IgD-negative memory B cell (primary cell): ENCODE measurements around the gene MED1. TPM values are rescaled to one million over a fixed set of nuclear protein-coding genes. Genes with fewer than 3 reads are reported as not detected.
A peak's percentile ranks its signal among the peaks of the same experiment; 100 is the strongest.

Experiments
- H3K27ac Mint-ChIP-seq, 3 donors: one replicate each; pipeline ENCODE4 v1.8.0; 2020 to 2022; ENCODE audit warnings: mild to moderate bottlenecking in 3 of 3, mixed read lengths in 3 of 3, moderate library complexity in 1 of 3
- H3K27me3 Mint-ChIP-seq: one replicate; pipeline ENCODE4 v1.8.0; 2021; ENCODE audit warnings: mixed read lengths
- H3K36me3 Mint-ChIP-seq: one replicate; pipeline ENCODE4 v1.8.0; 2020; ENCODE audit warnings: mild to moderate bottlenecking, mixed read lengths
- H3K4me1 Mint-ChIP-seq, 3 donors: one replicate each; pipeline ENCODE4 v1.8.0; 2020 to 2022; ENCODE audit warnings: mixed read lengths in 3 of 3, mild to moderate bottlenecking in 1 of 3
- H3K4me3 Mint-ChIP-seq, 4 donors: one replicate each; pipeline ENCODE4 v1.8.0; 2020 to 2022; ENCODE audit warnings: mild to moderate bottlenecking in 4 of 4, mixed read lengths in 4 of 4, moderate library complexity in 3 of 4
- H3K9me3 Mint-ChIP-seq, 3 donors: one replicate each; pipeline ENCODE4 v1.8.0; 2020 to 2021; ENCODE audit warnings: mixed read lengths in 3 of 3, mild to moderate bottlenecking in 1 of 3
- polyA plus RNA-seq: library from polyadenylated mRNA; unstranded; fragments of 300-500 nt; fragmentation: Illumina TruSeq; gene quantifications from one replicate; pipeline ENCODE4 v1.2.3, GENCODE V29; 2021

Gene MED1
- polyA plus RNA-seq, 1 donor from 2014 or later, result 20.8 TPM

- peaks cover 10 to 21% (median 10%) of the 10 kb centered on the region in 3 donors for H3K4me1 Mint-ChIP-seq
- H3K27me3 Mint-ChIP-seq, result no peaks in the 10 kb centered on the region
- H3K27ac Mint-ChIP-seq, result no peak overlapping the region
- H3K9me3 Mint-ChIP-seq, result no peaks in the 10 kb centered on the region
- peaks cover 6% of the 10 kb centered on the region for H3K36me3 Mint-ChIP-seq
- no peak overlapping the region for H3K4me3 Mint-ChIP-seq
Measured at GRCh38 chr17:39364236-39365025, 86.6 kb downstream of the MED1 start.

- Mint-ChIP-seq H3K9me3 (no peaks in the 10 kb centered on the region), H3K27ac (peak overlapping the region in 1 of 3 donors; percentile 55), H3K27me3 (no peaks in the 10 kb centered on the region), H3K4me3 (no peak overlapping the region), H3K36me3 (peaks cover 4% of the 10 kb centered on the region), H3K4me1 (peaks cover 11 to 18% (median 11%) of the 10 kb centered on the region in 3 donors)
Measured at GRCh38 chr17:39361064-39361463, 90.0 kb downstream of the MED1 start.

GRCh38 chr17:39360537-39360936 is 90.5 kb downstream of the MED1 start:
- H3K27ac Mint-ChIP-seq, result peak overlapping the region in 1 of 3 donors; percentile 8
- H3K4me1 Mint-ChIP-seq, result peaks cover 10 to 18% (median 10%) of the 10 kb centered on the region in 3 donors
- H3K27me3 Mint-ChIP-seq, result no peaks in the 10 kb centered on the region
- H3K36me3 Mint-ChIP-seq, result peaks cover 4% of the 10 kb centered on the region
- no peak overlapping the region for H3K4me3 Mint-ChIP-seq
- no peaks in the 10 kb centered on the region for H3K9me3 Mint-ChIP-seq

GRCh38 chr17:39359994-39360393 is 91.1 kb downstream of the MED1 start:
- no peak overlapping the region for H3K27ac Mint-ChIP-seq
- H3K36me3 Mint-ChIP-seq, result peaks cover 4% of the 10 kb centered on the region
- H3K4me1 Mint-ChIP-seq, result peaks cover 10 to 16% (median 10%) of the 10 kb centered on the region in 3 donors
- H3K27me3 Mint-ChIP-seq, result no peaks in the 10 kb centered on the region
- no peaks in the 10 kb centered on the region for H3K9me3 Mint-ChIP-seq
- H3K4me3 Mint-ChIP-seq, result no peak overlapping the region

- no peak overlapping the region for H3K27ac Mint-ChIP-seq
Measured at GRCh38 chr17:39357986-39358385, 93.1 kb downstream of the MED1 start.

GRCh38 chr17:39357488-39357887 is 93.6 kb downstream of the MED1 start:
- no peaks in the 10 kb centered on the region for H3K9me3 Mint-ChIP-seq
- H3K36me3 Mint-ChIP-seq, result peaks cover 4% of the 10 kb centered on the region
- H3K4me1 Mint-ChIP-seq, result peaks cover 12 to 20% (median 15%) of the 10 kb centered on the region in 3 donors
- H3K27me3 Mint-ChIP-seq, result no peaks in the 10 kb centered on the region
- H3K27ac Mint-ChIP-seq, result no peak overlapping the region
- no peak overlapping the region for H3K4me3 Mint-ChIP-seq

More at GRCh38 chr17:39357986-39358385, 93.1 kb downstream of the MED1 start:
- Mint-ChIP-seq H3K9me3 (no peaks in the 10 kb centered on the region), H3K4me3 (no peak overlapping the region), H3K27me3 (no peaks in the 10 kb centered on the region), H3K4me1 (peaks cover 11 to 20% (median 12%) of the 10 kb centered on the region in 3 donors), H3K36me3 (peaks cover 4% of the 10 kb centered on the region)

Other genes starting within 250 kb of the MED1 start
- gene STAC2, start 225.3 kb downstream of the MED1 start, polyA plus RNA-seq, result not detected
- gene FBXL20, start 49.6 kb downstream of the MED1 start, polyA plus RNA-seq, result 5.0 TPM
- gene CDK12, start 10.2 kb upstream of the MED1 start, polyA plus RNA-seq, result 6.1 TPM
- not detected for gene NEUROD2, start 156.7 kb upstream of the MED1 start, polyA plus RNA-seq
- gene PPP1R1B, start 175.7 kb upstream of the MED1 start, polyA plus RNA-seq, result not detected
- gene STARD3, start 185.9 kb upstream of the MED1 start, polyA plus RNA-seq, result 35.7 TPM
- gene TCAP, start 214.1 kb upstream of the MED1 start, polyA plus RNA-seq, result not detected
- gene PNMT, start 217.2 kb upstream of the MED1 start, polyA plus RNA-seq, result not detected
- 15.6 TPM for gene PGAP3, start 236.8 kb upstream of the MED1 start, polyA plus RNA-seq
- 0.79 TPM for gene ERBB2, start 248.8 kb upstream of the MED1 start, polyA plus RNA-seq